Panc1 (cell line): Measurements from ENCODE around the gene IRF2BP2.

Experiments used
- CTCF ChIP-seq: fragments of 450-650 bp; IDR thresholded peaks from 2 replicates; pipeline ENCODE4 v1.5.1; 2017; ENCODE audit warnings: mild to moderate bottlenecking
- POLR2AphosphoS5 ChIP-seq: IDR thresholded peaks from 2 replicates; pipeline ENCODE4 v1.6.1; 2012; ENCODE audit warnings: mild to moderate bottlenecking, low read depth, low read length, moderate library complexity
- SIN3A ChIP-seq: IDR thresholded peaks from 2 replicates; pipeline ENCODE4 v1.6.1; 2012; ENCODE audit warnings: low read depth, mild to moderate bottlenecking, low read length, moderate library complexity, borderline replicate concordance; ENCODE audit not compliant: insufficient read depth

DNA sequence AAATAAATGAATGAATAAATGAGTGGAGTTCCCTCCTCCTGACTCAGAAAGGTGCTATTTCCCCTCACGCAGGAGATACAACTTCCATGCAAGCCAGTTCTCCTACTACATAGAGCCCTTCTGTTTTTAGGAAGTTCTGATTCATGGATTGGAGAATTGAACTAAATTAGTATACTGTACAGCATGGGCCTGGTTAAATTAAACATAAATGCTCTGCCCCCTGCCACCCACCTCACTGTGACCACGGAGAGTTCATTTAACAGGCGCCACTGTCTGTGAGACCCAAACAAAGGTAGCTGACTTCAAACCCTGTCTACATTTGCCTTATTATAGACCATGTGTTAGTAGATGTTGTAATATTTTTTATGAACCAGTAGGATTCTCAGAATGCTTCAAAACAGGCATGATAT is 9.1 kb upstream of the IRF2BP2 start:
- peak; percentile 15; the same call in 1 of the 2 replicates for TF ChIP-seq CTCF
- no peak for TF ChIP-seq POLR2AphosphoS5
- no peak for TF ChIP-seq SIN3A
